ENCODE data around the gene LBX2.
"Not testable (repeated sequence)": the region's sequence is repeated elsewhere in the genome, so short reads cannot be mapped to it uniquely, and the experiment has no call there.

Gene LBX2

DNA sequence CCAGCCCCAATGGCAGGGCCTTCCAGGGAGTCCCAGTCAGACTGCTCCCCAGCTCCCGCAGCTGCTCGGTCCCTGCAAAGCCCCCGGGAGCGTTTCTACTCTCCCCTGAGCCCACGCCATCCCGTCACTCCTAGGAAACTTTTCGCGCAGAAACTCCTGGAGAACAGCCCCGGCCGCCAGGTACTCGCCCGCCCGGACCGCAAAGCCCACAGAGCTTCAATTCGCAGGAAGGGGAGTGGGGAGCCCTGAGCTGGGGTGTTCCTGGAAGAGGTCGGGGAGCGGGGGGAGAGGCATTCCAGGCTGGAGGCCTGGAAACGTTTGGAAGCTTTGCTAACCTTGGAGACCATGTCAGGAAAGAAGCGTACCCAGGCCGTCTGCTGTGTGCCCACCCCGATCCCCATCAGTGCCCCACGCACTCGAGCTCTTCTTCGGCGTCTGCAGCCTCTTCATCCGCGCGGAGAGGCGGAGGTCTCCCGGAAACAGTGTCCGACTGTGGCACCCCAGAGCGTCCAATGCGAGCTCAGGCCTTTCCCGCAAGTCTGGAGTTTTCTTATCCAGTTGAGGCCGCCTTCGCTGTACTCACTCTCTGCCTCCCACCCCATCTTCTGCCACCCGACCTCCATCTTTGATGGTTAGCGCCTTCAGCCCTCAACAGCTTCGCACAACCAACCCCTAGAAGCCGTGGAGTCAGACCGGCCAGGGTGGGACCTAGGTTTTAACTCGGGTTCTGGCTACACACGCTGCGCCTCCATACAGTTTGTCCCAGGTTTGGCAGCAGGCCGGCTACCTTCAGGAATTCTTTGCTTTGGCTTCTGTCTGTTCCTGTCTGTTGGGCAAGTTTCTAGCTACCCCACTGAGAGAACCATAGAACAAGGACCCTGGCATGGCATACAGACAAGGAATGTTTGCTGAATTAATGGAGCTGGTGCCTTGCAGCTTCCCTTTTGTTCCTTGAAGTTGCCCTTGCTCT, 4.4 kb upstream of the LBX2 start:
- no peak for DNase-seq

GRCh38 chr2:74502720-74503505, 3.5 kb upstream of the LBX2 start:
- peak; percentile 55 for DNase-seq

GRCh38 chr2:74502147-74502719, 2.8 kb upstream of the LBX2 start:
- DNase-seq: no peak

- DNase-seq: no peak
Measured at GRCh38 chr2:74501335-74502071, 2.1 kb upstream of the LBX2 start.

DNA sequence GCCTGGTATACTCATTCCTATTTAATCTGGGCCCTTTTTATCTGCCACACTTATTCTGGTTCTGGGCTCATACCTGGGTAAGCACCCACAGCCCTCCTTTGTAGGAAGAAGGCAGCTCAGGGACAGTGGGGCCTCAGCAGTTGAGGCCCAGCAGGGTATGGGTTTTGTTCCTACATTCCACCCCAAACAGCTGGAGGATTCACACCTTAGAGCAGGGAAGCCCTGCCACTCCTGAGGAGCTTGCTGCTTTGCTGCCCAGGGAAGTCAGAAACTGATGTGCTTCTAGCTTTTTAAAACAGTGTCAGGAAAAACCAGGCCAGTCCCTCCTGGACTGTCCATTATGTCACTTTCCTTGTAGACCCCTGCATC, 1.2 kb upstream of the LBX2 start:
- DNase-seq: no peak

DNA sequence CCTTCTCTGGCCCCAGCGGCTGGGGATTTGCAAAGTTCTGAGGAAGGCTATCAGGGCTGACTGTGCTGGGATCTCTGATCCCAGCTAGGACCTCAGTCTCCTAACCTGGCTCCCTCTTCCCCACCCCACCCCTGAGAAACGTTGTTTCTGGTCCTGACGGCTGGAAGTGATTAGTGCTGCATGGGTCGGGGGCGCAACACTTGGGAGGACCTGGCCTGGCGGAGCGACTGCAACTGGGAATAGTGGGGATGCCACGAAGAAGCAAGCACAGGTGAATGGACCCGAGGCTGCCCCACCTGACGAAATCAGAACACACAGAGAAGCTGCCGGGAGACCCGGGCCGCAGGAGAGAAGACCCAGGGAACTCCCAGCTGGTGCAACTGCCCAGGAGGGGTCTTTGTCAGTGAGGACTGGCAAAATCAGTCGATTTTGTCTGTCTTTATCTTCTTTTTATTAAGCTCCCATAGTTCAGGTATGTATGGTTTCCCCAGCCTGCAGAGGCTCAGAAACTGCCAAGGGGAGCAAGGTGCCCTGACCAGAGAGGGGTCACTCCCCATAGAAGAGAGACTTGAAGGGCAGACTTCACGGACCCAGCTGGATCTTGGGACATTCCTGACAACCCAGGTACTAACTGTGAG, 656 bp upstream of the LBX2 start:
- DNase-seq: no peak

GRCh38 chr2:74498500-74499266, 720 bp downstream of the LBX2 start:
- peak; percentile 40 for DNase-seq

DNA sequence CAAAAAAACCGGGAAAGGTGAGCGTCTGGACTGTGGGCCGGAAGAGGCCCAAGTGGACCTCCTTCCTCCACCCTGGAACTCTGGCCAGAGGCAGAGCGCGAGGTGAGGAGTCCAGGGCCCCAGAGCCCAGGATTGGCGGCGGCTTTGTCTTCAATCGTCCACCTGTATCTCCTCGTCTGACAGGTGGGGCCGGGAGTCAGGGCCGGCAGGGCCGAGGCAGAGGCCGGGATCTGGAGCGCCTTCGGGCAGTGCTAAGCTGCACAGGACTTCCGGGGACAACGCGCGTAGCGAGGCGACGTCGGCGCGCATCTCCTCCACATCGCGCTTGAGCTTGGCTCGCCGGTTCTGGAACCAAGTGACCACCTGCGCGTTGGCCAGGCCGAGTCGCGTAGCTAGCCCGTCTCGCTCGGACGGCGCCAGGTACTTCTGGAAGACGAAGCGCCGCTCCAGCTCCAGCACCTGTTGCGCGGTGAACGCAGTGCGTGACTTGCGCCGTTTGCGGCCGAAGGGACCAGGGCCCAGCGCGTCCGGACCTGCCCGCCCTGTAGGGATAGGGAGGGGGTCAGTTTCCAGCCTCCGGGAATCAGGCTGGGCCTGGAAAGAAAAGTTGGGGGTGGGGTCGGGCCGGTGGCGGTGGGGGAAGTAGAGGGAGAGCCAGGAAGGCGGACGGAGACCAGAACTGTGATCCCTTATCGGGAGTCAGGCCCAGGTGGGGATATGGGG, 1.5 kb downstream of the LBX2 start:
- DNase-seq: no peak

GRCh38 chr2:74496997-74497776, 2.2 kb downstream of the LBX2 start:
- no peak for DNase-seq

- no peak for DNase-seq
Measured at GRCh38 chr2:74495440-74495839, 4.0 kb downstream of the LBX2 start.

DNA sequence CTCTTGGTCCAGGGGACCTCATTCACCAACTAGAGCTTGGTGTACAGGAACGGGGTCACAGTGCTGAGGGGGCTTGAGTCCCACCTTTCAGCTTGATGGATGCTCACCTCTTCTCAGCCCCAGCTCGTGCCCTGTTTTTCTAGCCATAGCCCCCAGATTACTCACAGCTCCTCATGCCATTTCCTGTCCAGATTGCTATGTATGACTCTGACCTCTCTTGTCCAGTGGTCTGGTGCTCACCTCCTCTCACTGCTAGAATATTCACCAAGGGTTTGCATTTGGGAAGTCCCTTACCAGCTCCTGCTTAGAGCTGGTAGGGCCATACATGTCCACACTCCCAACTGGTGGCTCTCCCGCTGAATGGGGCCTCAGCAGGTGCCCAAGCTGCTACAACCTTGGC, 5.9 kb downstream of the LBX2 start:
- DNase-seq: no peak

DNA sequence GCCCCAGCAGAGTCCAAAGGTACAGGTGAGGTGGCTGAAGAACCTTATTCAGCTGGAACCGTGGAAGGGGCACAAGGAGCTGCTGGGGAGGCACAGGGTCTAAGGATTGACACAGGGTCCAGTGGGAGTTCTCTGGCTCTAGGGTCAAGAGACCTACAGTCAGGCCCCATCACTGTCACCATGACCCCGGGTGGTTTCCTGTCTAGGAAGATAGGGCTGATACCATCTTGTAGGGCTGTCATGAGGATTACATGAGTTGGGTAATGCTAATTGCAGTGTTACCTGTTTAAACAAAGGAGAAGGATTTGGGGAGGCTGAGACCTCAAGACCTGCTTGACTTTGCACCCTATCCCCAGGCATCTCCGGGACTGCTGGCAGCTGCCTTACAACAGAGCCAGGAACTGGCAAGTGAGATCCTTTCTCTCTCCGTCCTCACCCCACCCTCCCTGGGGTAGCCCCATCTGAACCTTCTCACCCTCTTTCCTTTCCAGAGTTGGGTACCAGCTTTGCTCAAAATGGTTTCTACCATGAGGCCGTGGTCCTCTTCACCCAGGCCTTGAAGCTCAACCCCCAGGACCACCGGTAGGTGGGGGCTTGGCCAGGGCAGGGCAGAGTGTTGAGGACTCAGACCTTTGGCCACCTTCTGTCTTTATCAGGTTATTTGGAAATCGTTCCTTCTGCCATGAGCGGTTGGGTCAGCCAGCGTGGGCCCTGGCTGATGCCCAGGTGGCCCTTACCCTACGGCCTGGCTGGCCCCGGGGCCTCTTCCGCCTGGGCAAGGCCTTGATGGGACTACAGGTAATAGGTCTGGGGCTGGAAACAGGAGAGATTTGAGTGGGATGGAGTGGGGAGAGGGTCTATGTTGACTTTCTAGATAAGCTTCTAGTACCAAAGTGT, 7.5 kb downstream of the LBX2 start:
- DNase-seq: no peak

DNA sequence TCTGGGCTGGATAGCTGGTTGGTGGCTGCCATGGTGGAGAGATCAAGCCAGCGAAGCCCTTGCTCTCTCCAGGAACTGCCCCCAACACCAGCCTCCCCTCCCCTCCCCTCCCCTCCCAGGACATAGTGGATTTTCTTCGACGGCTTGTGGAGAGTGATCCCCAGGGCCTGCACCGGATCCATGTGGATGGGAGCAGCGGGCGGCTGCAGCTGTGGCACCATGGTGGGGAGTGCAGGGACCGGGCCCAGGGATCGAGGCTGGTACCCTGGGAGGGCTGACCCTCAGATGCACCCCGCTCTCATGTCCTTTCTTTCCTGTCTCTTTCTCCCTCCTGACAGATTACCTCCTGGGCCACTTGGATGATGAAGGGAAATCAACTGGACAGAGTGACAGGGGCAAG, 9.5 kb downstream of the LBX2 start:
- no peak for DNase-seq

DNA sequence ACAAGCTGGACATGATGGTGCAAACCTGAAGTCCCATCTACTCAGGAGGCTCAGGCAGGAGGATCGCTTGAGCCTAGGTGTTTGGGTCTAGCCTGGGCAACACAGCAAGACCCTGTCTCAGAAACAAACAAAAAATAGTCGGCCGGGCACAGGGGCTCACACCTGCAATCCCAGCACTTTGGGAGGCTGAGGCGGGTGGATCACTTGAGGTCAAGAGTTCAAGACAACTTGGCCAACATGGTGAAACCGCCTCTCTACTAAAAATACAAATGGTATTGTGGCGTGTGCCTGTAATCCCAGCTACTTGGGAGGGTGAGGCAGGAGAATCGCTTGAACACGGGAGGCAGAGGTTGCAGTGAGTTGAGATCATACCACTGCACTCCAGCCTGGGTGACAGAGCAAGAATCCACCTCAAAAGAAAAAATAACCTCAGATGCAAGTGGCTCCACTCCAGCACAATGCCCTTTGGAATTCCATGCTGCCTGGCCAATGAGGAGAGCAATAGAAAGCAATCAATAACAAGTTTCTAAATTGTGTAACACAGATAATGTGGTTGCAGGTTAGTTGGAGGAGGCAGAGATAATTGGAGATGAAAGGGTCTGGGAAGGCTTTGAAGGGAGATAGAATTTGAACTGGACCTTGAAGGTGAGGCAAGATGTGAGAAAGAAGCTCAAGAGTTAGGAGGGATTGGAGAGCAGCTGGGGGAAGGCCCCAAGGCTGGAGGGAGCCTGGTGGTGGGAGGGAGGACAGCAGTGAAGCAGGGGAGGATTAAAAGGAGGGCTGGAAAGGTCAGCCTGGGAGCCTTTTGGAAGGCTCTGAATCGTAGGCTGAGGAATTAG, 10.5 kb downstream of the LBX2 start:
- no peak for DNase-seq

DNA sequence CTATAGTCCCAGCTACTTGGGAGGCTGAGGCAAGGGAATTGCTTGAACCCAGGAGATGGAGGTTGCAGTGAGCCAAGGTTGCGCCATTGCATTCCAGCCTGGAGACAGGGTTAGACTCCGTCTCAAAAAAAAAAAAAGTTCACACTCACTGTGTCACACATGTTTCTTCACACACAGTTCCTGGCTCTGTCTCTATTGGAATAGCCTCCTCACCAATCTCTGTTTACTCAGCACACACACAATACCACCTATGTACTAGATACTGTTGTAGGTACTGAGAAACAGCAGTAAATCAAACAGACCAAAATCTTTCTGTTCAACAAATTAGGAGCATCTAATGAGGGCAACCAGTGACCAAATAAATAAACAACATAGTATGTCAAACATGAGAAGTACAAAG, 13.3 kb downstream of the LBX2 start:
- no peak for DNase-seq

GRCh38 chr2:74483675-74484164, 15.7 kb downstream of the LBX2 start:
- DNase-seq: not testable (repeated sequence)

DNA sequence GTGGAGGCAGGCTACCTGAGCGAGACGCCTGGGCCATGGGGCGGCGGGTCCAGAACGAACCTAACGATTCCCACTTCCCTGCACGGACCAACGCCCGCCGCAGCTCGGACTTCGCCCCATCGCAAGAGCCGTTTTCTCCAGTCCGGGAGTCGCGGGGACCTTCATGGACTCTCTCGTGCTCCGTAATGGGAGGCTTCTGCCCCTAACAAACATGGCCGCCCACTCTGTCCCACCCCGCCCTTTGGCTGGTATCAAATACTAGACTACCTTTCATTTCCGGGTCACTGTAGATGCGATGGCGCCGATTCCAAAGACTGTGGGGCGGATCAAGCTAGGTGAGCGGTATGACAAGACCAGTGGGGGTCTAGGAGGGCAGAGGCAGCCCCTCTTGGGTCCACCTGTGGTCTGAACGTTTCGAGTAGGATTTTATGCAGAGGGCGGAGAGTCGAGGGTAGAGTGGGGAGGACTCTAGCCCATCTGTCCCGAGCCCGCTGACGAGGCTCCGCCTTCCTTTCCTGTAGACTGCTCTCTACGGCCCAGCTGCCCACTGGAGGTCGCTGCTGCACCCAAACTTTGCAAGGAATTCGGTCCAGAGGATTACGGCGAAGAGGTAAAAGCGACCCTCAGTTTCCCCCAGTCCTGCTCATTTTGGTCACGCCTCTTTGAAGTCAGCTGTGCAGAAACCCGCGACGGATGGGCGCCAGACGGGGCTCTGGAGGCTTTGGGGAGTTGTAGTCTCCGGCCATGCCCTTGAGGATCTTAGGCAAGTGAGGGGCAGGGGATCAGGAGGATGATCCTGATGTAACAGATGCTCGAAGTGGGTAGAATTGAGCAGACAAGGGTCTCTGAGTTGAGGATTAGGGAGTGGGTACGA, 16.4 kb downstream of the LBX2 start, which contains the start of the genes CCDC142 and TTC31:
Gene CCDC142, minus strand, starts transcription at position 198 of the 874 bp plus-strand sequence. Its CDS starts 161 bp downstream, at position 37.
Gene TTC31, plus strand, starts transcription at position 281 of the 874 bp plus-strand sequence. Its CDS starts 15 bp downstream, at position 296.
- peak; percentile 97 for DNase-seq
